Measurements from ENCODE around the gene ERC2.

ERC2 gene

GRCh38 chr3:55488398-55489055, 979.7 kb downstream of the ERC2 start:
- DNase-seq (ENCODE audit: low spot score) = peak; percentile 71

GRCh38 chr3:55487381-55488241, 980.7 kb downstream of the ERC2 start:
- DNase-seq (ENCODE audit: low spot score) = peak; percentile 74

GRCh38 chr3:55486857-55487380, 981.3 kb downstream of the ERC2 start, which contains the start of gene WNT5A:
Gene WNT5A, minus strand, starts transcription at chr3:55487306. Its CDS starts 321 bp downstream, at chr3:55486985.
- peak; percentile 82 for DNase-seq (ENCODE audit: low spot score)

GRCh38 chr3:55486101-55486856, 982.0 kb downstream of the ERC2 start:
- DNase-seq (ENCODE audit: low spot score) = peak; percentile 78

- DNase-seq (ENCODE audit: low spot score) = peak; percentile 92
These were observed 983.2 kb downstream of the ERC2 start for GRCh38 chr3:55484801-55485791.

- peak; percentile 53 for DNase-seq (ENCODE audit: low spot score)
These were observed 984.0 kb downstream of the ERC2 start for GRCh38 chr3:55484191-55484689.

- DNase-seq (ENCODE audit: low spot score) = peak; percentile 49
These were observed 984.8 kb downstream of the ERC2 start for GRCh38 chr3:55483196-55484095.

- DNase-seq (ENCODE audit: low spot score) = peak; percentile 63
These were observed 985.6 kb downstream of the ERC2 start for GRCh38 chr3:55482496-55483195.

- DNase-seq (ENCODE audit: low spot score) = peak; percentile 70
These were observed 986.3 kb downstream of the ERC2 start for GRCh38 chr3:55481744-55482495.

- DNase-seq (ENCODE audit: low spot score) = peak; percentile 70
These were observed 987.1 kb downstream of the ERC2 start for GRCh38 chr3:55480911-55481743.

- no peak for DNase-seq (ENCODE audit: low spot score)
These were observed 990.7 kb downstream of the ERC2 start for GRCh38 chr3:55477306-55478303.

GRCh38 chr3:55476515-55476914, 991.8 kb downstream of the ERC2 start:
- DNase-seq (ENCODE audit: low spot score) = no peak

- peak; percentile 54 for DNase-seq (ENCODE audit: low spot score)
These were observed 994.0 kb downstream of the ERC2 start for GRCh38 chr3:55474213-55474632.

GRCh38 chr3:55473788-55474187, 994.5 kb downstream of the ERC2 start:
- no peak for DNase-seq (ENCODE audit: low spot score)

- peak; percentile 11 for DNase-seq (ENCODE audit: low spot score)
These were observed 996.6 kb downstream of the ERC2 start for GRCh38 chr3:55471522-55472280.

All from ecto neural progenitor cell (in vitro differentiated cells).